Dermis microvascular lymphatic vessel endothelial cell (primary cell): ENCODE data around the gene PRPSAP2. TPM values are rescaled to one million over a fixed set of nuclear protein-coding genes. Genes with fewer than 3 reads are reported as not detected.
A peak's percentile ranks its signal among the peaks of the same experiment; 100 is the strongest.

Source experiments
- DNase-seq, 2 donors: peaks; one replicate each; pipeline versions ENCODE4 v3.0.0 to v3.0.0-alpha.2; 2010; ENCODE audit warnings: low read depth in 2 of 2
- total RNA-seq: library from RNA; depleted of rRNA; stranded (reverse); fragments of >200 nt; gene quantifications from 2 replicates; pipeline ENCODE4 v1.2.1, GENCODE V29; 2014

The PRPSAP2 gene
- total RNA-seq, 1 donor from 2014 or later = 35.4 TPM

DNA sequence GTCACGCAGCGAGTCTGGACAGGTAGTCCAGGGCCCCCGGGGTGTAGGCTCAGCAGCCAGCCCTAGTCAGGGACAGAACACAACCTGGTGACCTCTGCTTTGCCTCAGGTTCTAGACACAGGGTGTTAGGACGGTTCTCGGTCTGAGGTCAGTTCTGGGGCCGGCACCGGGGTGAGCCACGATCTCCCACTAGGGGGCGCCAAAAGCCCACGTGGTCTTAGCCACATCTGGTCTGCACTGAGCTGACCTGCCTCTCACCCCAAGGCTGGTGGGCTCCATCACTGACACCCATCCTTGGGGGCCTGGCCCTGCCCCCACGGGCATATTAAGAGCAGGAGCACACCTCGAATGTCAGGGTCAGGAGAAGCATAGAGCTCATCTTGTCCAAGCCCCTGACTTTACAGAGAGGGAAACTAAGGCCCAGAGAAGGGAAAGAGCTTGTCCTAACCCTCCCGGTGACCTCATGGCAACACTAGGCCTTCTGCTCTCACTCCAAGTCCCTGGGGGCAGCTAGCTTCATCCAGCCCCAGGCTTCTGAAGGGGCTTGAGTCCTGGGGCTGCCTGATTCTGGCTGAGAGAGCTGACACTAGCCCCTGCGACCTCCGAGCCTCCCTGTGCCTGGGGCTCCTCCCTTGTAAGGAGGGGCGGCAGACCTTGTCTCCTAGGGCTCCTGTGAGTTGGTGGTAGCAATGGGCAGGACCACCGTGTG lies 103.0 kb downstream of the PRPSAP2 start:
- peak; percentile 22 to 67 for DNase-seq

DNA sequence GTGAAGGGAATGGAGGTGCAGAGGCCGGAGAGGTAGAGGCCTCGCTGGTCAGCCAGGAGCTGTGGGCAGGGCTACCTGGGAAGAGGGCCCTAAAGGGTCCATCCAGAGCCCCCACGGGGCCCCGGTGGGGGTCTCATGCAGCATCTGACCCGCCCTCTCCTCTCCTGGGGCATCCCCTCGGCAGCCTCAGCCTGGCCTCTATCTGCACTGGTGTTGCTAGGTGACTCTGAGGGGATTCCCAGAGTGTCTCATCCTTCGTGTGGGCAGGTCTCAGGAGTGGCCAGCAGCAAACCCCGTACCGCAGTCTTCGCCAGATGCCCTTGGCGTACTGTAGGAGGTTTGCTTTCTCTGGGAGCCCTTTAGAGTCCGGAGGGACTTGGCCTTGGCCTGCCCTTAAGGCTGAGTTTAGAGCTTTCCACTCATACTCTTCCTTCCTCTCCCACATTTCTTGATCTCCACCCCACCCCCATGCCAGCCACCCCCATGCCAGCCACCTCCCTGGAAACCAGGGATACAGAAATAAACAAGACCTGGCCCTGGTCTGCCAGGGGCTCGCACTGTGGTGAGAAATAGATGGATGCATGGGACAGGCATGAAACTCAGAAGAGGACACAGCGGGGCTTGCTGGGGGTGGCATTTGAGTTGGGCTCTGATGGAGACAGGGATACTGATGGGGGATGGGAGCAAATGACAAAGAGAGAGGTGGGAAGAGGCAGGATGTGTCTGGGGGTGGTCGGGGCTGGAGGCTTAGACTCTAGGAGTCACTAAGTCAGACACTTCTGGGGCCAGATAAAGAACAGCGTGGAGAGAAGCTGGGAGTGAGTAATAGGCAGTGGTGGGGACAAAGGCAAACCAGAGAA lies 103.9 kb downstream of the PRPSAP2 start:
- peak in 1 of 2 donors; percentile 47 for DNase-seq

GRCh38 chr17:18962494-18962815 lies 104.5 kb downstream of the PRPSAP2 start:
- no peak for DNase-seq

DNA sequence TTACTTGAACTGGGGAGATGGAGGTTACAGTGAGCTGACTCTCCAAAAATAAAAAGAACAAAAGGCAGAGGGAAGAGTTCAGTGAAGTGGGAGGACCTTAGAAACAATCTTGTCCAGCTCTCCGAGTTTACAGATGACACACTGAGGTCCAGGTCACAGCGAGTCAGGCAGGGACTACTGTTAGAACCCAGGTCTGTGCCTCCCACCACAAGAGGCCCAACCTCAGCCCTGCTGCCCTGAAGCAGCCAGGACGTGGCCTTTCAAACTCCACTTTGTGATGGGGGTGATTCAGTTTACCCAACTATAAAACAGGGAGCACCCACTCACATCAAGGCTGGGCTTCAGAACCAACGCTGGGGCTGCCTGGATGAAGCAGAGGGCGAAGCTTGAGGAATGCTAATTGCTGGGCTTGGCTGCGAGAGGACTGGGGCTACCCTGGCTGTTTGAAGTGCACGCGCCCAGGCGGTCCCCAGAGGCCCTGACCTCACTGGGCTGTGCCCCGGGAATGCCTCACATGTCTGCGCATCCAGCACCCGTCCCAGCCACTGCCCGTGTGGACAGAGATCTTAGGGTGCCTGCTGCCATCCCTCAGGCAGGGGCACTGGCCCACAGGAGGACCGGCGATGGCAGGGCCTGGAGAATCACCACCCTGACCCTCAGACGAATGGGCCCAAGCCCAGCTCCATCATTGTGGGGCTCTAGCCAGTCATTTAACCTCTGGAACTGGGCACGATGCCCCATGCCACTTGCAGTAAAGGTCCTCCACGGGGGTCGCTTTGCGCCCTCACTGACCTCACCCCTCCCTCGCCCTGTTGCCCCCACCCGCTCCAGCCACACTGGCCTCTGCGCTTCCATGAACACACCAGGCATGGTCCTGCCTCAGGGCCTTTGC lies 105.4 kb downstream of the PRPSAP2 start:
- DNase-seq = no peak

DNA sequence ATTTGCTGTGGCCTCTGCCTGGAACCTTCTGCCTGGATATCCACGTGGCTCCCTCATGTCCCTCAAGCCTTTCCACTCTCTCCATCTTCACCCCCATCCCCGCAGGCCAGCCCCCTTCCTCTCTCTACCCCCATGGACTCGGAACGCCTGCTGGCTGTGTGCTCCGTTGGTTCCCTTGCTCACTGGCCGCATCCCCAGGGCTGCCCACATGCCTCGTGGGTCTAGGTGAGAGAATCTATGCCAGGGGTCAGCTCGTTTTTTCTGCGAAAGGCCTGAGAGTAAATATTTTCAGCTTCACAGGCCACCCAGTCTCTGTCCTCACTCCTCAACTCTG lies 106.1 kb downstream of the PRPSAP2 start:
- no peak for DNase-seq

GRCh38 chr17:18964550-18964949 lies 106.6 kb downstream of the PRPSAP2 start:
- DNase-seq = no peak

GRCh38 chr17:18965530-18966236 lies 107.8 kb downstream of the PRPSAP2 start:
- no peak for DNase-seq

DNA sequence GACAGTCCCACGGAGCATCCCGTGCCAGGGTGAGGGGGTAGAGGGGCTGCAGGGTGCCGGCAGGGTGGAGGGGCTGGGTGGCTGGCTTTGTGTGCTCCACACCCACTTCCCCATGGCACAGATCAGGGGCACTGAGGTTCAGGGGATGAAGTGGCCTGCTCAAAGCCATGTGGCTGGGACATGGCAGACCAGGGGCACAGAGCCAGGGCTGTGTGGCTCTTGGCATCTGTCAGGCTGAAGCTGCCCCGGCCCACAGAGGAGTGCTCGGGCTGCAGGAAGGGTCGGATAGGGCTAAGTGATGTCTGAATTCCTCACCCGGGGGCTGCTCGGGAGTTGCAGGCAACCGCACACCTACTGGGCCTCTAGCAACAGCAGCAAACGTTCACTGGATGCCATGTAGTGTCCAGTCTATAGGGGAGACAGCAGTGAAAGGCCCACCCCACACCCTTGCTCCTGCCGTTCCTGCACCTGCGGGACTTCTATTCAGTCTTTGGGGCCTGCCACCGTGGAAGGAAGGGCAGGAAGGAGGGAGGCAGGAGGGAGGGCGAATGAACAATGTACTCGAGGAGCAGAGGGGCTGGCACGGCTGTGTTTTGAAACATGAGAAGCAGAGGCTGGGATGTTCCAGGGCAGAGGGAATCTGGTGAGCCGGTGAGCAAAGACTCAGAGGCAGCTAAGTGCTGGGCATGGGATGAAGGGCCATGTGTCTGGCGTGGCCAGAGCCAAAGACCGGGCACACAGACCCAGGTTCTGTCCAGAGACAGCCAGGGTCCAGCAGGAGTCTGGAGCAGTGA lies 109.1 kb downstream of the PRPSAP2 start:
- DNase-seq = peak in 1 of 2 donors; percentile 45

GRCh38 chr17:18967916-18968315 lies 110.0 kb downstream of the PRPSAP2 start:
- DNase-seq = peak in 1 of 2 donors; percentile 23

DNA sequence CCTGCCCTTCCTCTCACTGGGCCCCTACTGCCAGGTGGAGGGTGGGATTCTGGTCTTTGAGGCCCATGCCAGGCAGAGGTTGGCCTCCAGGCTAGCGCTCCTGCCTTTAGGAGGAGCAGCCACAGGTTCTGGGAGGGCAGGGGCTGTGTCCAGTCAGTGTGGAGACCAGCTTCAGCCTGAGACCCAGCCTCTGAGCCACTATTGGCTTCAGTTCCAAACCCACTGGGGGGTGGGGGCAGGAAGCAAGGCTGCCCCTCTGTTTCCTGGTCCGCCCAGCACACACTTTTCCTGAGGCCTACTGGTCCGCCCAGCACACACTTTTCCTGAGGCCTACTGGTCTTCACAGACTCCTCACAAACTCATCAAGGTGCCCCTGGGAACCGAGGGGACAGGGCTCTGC lies 110.4 kb downstream of the PRPSAP2 start:
- DNase-seq = peak; percentile 43 to 72

- DNase-seq = peak in 1 of 2 donors; percentile 39
Observed at GRCh38 chr17:18968945-18969887, 111.3 kb downstream of the PRPSAP2 start.

DNA sequence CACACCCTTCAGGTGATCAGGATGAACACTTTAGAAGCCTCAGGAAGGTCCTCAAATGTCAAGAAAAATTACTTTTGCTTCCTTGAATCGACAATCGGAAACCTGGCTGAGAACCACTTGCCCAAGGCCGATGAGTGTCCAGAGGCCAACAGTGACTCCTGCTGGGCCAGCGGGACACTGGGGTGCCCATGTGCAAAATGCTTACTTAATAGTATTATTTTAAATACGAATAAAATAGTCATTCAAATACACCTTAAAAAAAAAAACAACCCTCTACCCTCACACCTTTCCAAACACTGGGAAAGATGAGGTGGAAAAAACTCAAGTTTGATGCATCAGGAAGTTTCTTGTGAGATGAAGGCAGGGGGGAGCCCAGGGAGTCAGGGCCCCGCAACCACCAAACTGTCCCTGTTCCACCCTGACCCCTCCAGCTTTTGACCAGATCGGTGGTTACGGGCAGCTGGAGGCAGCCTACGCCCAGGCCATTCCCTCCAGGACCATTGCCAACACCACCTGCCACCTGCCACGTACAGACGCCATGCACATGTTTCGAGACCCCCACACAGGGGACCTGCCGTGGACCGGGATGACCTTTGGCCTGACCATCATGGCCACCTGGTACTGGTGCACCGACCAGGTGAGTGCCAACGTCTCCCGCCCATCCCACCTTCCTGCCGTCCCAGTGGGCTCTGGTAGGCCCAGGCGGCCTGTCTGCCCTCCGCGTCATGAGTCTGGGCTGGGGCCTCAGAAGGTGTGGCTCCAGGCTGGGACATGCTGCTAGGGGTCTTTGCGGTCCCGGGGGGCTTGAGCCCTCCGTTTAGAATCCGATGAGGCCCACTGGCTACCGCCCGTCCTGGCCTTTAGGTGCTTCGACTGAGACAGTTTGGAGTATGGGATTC lies 112.9 kb downstream of the PRPSAP2 start:
- no peak for DNase-seq

DNA sequence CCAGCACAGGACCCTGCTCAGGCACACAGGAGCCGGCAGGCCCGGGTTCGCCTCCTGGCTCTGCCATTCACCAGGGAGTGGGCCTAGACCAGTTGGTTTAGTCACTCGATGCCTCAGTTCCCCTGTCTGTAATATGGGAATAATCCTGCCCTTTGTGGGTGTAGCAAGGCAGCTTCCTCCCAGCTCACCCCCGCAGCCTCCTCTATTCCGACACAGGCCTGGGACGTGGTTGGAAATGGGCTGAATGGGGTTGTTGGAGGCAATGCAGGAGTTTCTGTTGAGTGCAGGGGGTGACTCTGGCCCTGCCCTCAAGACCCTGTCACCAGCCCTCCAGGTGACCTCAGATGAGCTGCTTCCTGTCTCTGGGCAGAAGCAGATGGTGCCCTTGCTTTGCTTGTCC lies 113.9 kb downstream of the PRPSAP2 start:
- no peak for DNase-seq

DNA sequence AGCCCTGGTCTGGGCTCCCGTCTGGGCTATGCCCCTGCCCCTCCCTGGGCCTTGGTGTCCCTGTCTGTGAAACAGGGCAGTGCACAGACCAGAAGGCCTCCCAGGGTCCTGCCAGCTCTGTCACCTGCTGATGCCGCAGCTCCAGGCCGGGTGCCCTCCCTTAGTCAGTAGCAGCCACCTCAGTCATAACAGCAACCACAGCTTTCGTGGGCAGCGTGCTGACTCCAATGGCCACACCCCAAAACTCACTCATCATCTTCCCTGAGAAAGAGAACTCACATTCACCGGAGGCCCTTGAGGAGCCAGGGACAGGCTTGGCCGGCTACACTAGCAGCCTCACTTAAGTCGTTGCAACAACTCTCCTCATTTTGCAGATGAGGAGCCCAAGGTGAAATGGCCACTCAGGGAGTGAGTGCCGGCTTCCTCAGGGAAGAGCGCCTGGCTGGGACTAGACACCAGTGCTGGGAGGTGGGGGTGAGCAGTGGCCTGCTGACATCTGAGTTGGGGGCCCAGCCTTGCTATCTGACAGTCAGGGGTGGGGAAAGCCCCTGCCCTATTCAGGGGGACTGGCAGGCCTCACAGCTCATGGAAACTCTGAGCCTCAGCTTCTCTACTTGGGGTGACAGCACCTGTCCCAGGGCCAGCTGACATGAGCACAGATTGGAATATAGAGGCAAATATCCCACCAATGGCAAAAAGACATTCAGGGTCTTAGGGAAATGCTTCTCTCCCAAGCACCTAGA lies 116.6 kb downstream of the PRPSAP2 start:
- DNase-seq = no peak

DNA sequence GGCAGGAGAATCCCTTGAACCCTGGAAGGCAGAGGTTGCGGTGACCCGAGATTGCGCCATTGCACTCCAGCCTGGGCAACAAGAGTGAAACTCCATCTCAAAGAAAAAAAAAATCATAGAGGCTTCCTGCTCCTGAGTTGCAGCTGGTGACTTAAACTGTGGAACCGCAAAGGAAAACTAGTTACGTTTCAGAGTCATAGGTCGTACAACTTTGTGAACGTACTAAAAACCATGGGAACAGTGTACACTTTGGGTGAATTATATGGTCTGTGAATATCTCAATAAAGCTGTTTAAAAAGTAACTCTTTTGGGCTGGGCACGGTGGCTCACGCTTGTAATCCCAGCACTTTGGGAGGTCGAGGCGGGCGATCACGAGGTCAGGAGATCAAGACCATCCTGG lies 117.7 kb downstream of the PRPSAP2 start:
- no peak for DNase-seq

GRCh38 chr17:18976201-18976600 lies 118.3 kb downstream of the PRPSAP2 start:
- DNase-seq = no peak

DNA sequence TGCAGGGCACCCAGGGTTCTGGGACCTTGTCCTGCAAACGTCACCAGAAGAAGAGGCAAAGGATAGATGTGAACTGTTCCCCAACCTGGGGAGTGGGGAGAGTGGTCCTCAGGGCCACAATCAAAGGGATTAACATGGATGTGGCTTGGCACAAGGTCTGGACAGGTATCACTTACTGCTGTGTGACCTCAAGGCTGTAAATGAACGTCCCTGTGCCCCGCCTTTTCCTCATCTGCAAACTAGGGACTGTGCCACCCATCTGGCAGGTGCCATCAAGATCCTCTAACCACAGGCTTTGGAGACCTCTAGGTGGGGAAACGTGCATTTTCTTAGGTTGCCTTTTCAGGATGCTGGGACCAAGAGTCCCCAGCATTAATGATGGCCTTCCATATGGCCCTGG lies 119.1 kb downstream of the PRPSAP2 start:
- no peak for DNase-seq

GRCh38 chr17:18977646-18978045 lies 119.7 kb downstream of the PRPSAP2 start:
- no peak for DNase-seq
